ENCODE results near the gene RASGRF1.

DNA sequence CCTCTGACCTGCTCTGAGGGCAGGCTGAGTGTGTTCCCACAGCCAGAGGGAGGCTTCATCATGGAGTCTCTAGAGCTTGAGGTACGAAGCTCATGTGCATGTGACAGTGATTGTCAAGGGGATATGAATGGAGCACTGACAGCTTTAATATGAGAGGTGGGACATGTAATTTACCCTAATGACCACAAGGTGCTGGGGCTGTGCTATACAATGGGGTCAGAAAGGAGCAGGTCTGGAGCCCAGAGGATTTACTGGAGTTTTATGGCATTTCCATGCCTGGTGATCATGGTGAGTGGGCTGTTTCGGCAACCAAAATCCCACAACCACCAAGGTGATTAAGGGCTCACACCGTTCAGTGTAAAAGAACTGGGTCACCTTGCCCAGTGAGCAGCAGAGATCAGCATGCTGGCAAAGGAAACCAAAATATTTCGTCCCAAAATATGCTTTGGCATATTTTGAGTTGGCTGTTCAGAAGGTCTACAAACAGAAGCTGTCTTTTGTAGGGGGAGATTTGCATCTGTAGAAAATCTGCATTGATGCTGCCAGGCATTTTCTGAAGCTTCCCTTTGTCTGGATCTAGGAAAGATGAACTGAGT lies 40.1 kb upstream of the RASGRF1 start:
- TF ChIP-seq POLR2A (IDR thresholded peaks at IDR 0.05): no peak
- no peak for TF ChIP-seq CTCF (IDR thresholded peaks at IDR 0.05)
- no peak for TF ChIP-seq POLR2AphosphoS5 (IDR thresholded peaks at IDR 0.05; ENCODE audit: insufficient read depth in 1 of 2, low read depth in 1 of 2)
